Vagina (tissue), 2 donors: ENCODE results near the gene COA1.

Experiments used
- CTCF ChIP-seq, 3 experiments: fragments of 450-650 bp in 2 of 3; fragments of 200-600 bp in 1 of 3; sonication (generic) in 1 of 3; IDR thresholded peaks; one replicate each; pipeline ENCODE4 v1.5.1; 2017 to 2019; ENCODE audit warnings: antibody characterized with exemption in 3 of 3, mild to moderate bottlenecking in 2 of 3, moderate library complexity in 2 of 3
- POLR2A ChIP-seq, 2 donors: fragments of 450-650 bp; IDR thresholded peaks; one replicate each; pipeline ENCODE4 v1.6.1; 2017; ENCODE audit warnings: antibody characterized with exemption in 2 of 2, mild to moderate bottlenecking in 2 of 2, moderate library complexity in 2 of 2
- POLR2AphosphoS5 ChIP-seq, 2 donors: sonication (generic); formaldehyde crosslinking; IDR thresholded peaks; one replicate each; pipeline ENCODE4 v1.9.0; 2017; ENCODE audit warnings: antibody characterized with exemption in 2 of 2, mild to moderate bottlenecking in 2 of 2, low read depth in 1 of 2; ENCODE audit not compliant: insufficient read depth in 1 of 2

- TF ChIP-seq CTCF (IDR thresholded peaks at IDR 0.05) (no peak), POLR2A (IDR thresholded peaks at IDR 0.05) (no peak), POLR2AphosphoS5 (IDR thresholded peaks at IDR 0.05; ENCODE audit: insufficient read depth in 1 of 2, low read depth in 1 of 2) (no peak)
These were observed 27.9 kb upstream of the COA1 start for GRCh38 chr7:43757073-43757720.
